ENCODE results near the gene TRIP12. TPM values are rescaled to one million over a fixed set of nuclear protein-coding genes. Genes with fewer than 3 reads are reported as not detected.

TRIP12 gene
- total RNA-seq, 1 experiment from 2014 or later: 166 TPM

DNA sequence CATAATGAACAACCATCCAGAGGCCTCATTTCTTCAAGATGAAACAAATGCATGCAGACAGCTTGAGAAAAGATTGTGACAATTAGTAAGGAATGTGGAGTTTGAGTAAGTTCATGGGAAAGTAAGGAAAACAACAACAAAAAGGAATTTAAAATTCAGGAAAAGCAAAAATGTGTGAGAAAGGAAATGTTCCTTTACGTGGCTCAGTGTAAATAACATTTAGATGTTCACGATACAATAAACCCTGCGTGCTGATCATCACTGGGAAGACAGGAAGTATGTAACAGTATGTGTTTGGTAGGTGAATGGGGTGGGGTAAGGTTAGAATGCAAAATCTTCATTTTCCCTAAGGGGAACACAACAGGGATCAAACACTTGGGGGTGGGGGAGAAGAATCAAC is 72.7 kb downstream of the TRIP12 start:
- Histone ChIP-seq H3K4ac (ENCODE audit: low read depth, low read length) (no peak overlapping the region), H3K27ac (ENCODE audit: insufficient read length, low read depth, low read length) (no peak overlapping the region), H3K79me1 (ENCODE audit: insufficient read depth, low read depth, low read length, poor library complexity, severe bottlenecking) (no peaks in the 10 kb centered on the region), H2BK12ac (ENCODE audit: insufficient read length, low read depth, low read length) (no peak overlapping the region), H3K18ac (ENCODE audit: insufficient read length, low read depth, low read length) (no peak overlapping the region), H3K9me3 (ENCODE audit: control insufficient read depth, low read depth, low read length) (no peaks in the 10 kb centered on the region), H3K14ac (ENCODE audit: insufficient read depth, low read length) (no peak overlapping the region), H3T11ph (ENCODE audit: low read length) (no peak overlapping the region), H3K4me1 (ENCODE audit: insufficient read depth, low read length) (no peaks in the 10 kb centered on the region; the same call in 1 of the 2 replicates), H2AK5ac (ENCODE audit: insufficient read length, low read length) (no peak overlapping the region), H2BK120ac (ENCODE audit: low read depth, low read length, poor library complexity, severe bottlenecking) (no peak overlapping the region), H3K23me2 (ENCODE audit: insufficient read length, low read depth, low read length, poor library complexity, severe bottlenecking) (no peaks in the 10 kb centered on the region), H3K27me3 (ENCODE audit: insufficient read depth, low read length) (no peaks in the 10 kb centered on the region), H3K4me2 (ENCODE audit: insufficient read depth, insufficient read length, low read length) (no peak overlapping the region), H2BK20ac (ENCODE audit: low read depth, low read length, poor library complexity, severe bottlenecking) (no peak overlapping the region), H3K23ac (ENCODE audit: insufficient read length, low read depth, low read length) (no peak overlapping the region), H3K79me2 (ENCODE audit: insufficient read depth, low read length) (no peaks in the 10 kb centered on the region), H3K9ac (ENCODE audit: extremely low read depth, insufficient read length, low read length) (no peak overlapping the region), H4K20me1 (ENCODE audit: control insufficient read depth, insufficient read depth, insufficient read length) (no peaks in the 10 kb centered on the region), H2AFZ (ENCODE audit: low read length) (no peak overlapping the region), H4K8ac (replicated peaks; ENCODE audit: insufficient read length, low read depth, low read length) (no peak overlapping the region), H3K56ac (ENCODE audit: insufficient read length, low read depth, low read length) (no peak overlapping the region), H2BK5ac (ENCODE audit: insufficient read length, low read length) (no peak overlapping the region), H2BK15ac (ENCODE audit: low read depth, low read length) (no peak overlapping the region), H4K91ac (ENCODE audit: insufficient read length, low read depth, low read length) (no peak overlapping the region), H4K5ac (ENCODE audit: insufficient read length, low read depth, low read length) (no peak overlapping the region)
- H3K9me3 Mint-ChIP-seq: peaks cover 0 to 4% of the 10 kb centered on the region in 2 experiments; a peak in 1 of 5 replicates
- no peak for DNase-seq
- peaks cover 16 to 27% (median 17%) of the 10 kb centered on the region in 3 experiments for H3K36me3 Mint-ChIP-seq (ENCODE audit: insufficient read depth in 1 of 3, low read depth in 3 of 3)
- H3K27ac Mint-ChIP-seq: peak overlapping the region in 2 of 3 experiments; percentile 3 to 92; a peak in 4 of 7 replicates
- TF ChIP-seq, protein P1, sequence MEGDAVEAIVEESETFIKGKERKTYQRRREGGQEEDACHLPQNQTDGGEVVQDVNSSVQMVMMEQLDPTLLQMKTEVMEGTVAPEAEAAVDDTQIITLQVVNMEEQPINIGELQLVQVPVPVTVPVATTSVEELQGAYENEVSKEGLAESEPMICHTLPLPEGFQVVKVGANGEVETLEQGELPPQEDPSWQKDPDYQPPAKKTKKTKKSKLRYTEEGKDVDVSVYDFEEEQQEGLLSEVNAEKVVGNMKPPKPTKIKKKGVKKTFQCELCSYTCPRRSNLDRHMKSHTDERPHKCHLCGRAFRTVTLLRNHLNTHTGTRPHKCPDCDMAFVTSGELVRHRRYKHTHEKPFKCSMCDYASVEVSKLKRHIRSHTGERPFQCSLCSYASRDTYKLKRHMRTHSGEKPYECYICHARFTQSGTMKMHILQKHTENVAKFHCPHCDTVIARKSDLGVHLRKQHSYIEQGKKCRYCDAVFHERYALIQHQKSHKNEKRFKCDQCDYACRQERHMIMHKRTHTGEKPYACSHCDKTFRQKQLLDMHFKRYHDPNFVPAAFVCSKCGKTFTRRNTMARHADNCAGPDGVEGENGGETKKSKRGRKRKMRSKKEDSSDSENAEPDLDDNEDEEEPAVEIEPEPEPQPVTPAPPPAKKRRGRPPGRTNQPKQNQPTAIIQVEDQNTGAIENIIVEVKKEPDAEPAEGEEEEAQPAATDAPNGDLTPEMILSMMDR (conservative IDR thresholded peaks at IDR 0.05): no peak
- H3K27me3 Mint-ChIP-seq (ENCODE audit: low read depth): no peaks in the 10 kb centered on the region
- H3K4me1 Mint-ChIP-seq: peaks cover 11 to 13% of the 10 kb centered on the region in 2 experiments
- WGBS (ENCODE audit: extremely low coverage, insufficient read length, low lambda C conversion rate): no CpG with 5 or more reads among the region's 3 CpGs
- H3K4me3 Mint-ChIP-seq: no peak overlapping the region

Measured in H9 (cell line).